Fibroblast of pulmonary artery (primary cell): ENCODE measurements around the gene COTL1.

Source experiments
- DNase-seq: peaks from one replicate; pipeline ENCODE4 v3.0.0-alpha.2; 2010; ENCODE audit warnings: low read depth
- H3K4me3 ChIP-seq: replicated peaks from 2 replicates; pipeline ENCODE4 v1.5.1; 2011; ENCODE audit warnings: low read depth, mild to moderate bottlenecking, control low read depth, low read length, moderate library complexity
- TF ChIP-seq, protein P1 (sequence below): IDR thresholded peaks from 2 replicates; pipeline ENCODE4 v1.5.1; 2011; ENCODE audit warnings: mild to moderate bottlenecking, control low read depth, low read length, inconsistent platforms; ENCODE audit errors: missing control alignments

COTL1 gene

DNA sequence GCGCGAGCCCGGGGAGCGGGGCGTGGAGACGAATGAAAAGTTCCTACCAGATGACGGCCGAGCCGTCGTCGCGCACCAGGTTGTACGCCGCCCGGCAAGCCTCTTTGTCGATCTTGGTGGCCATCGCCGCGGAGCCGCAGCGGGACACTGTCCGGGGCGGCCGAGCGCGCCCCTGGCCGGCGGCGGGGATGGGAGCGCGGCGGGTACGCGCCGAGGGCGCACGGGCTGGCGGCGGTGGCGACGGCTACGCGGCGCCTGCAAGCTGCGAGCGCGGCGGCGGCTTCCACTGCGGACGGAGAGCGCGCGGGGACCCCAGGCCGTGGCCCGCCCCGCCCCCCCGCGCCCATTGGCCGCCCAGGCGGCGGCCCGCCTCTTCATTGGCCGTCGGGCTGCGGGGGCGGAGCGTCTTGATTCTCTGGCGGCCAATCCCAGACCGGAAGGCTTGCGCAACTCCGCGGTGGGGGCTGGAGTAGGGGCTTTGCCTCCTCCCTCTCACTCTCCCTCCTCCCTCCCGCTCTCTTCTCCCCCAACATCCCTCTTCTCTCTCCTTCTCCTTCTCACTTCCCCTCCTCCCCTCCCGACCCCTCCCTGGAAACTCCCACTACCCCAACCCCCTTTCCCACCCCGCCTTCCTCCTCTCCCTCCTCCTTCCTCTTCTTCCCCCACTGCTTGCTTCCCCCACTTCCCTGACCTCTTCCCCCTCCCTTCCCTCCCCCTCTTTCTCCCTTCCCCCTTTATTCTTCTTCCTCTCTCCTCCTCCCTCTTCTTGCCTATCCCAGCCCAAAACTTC is at the start of gene COTL1:
Gene COTL1 (minus strand): TSS at position 288 of the 790 bp plus-strand sequence. CDS start 164 bp downstream, at position 124.
- TF ChIP-seq, protein P1, sequence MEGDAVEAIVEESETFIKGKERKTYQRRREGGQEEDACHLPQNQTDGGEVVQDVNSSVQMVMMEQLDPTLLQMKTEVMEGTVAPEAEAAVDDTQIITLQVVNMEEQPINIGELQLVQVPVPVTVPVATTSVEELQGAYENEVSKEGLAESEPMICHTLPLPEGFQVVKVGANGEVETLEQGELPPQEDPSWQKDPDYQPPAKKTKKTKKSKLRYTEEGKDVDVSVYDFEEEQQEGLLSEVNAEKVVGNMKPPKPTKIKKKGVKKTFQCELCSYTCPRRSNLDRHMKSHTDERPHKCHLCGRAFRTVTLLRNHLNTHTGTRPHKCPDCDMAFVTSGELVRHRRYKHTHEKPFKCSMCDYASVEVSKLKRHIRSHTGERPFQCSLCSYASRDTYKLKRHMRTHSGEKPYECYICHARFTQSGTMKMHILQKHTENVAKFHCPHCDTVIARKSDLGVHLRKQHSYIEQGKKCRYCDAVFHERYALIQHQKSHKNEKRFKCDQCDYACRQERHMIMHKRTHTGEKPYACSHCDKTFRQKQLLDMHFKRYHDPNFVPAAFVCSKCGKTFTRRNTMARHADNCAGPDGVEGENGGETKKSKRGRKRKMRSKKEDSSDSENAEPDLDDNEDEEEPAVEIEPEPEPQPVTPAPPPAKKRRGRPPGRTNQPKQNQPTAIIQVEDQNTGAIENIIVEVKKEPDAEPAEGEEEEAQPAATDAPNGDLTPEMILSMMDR, result no peak
- peak; percentile 98 for DNase-seq
- peak within 1 kb of the TSS; percentile 75 for H3K4me3 ChIP-seq

DNA sequence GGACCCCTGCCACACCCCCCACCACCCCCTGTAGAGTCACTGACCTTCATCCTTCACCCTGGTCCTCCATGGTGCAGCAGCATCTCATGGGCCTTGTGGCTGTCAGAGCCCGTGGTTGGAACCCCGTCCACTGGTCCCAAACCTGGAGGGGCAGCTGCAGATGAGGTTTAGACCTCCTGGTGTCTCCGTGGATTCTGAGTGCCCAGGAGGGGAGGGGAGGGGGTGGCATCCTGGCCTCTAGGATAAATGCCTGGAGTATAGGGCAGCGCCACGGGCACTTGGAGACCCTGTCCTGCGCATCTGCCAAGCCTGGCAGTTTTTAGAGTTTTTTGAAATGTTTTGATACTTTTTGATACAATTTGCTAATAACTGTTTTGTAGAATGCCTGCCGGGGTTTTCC is 48.0 kb upstream of the COTL1 start:
- H3K4me3 ChIP-seq, result no peak overlapping the region
- no peak for DNase-seq
- TF ChIP-seq, protein P1, result no peak

DNA sequence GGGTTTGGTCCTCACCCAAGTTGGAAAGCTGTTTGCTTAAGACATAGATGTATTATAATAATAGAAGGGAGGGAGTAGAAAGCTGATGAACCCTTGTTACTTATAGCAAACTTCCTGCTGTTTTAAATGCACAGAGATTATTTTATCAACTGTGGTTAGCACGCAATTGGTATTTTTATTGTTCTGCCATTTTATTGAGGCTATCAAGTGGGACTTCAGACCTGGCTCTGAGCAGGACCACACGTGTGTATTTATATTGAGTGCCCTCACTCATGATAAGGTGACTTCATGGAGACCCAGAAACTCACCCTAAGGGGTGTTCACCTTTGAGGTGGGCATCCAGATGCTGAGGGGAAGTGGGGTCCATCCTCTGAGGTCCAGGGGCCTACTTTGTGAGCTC is 47.5 kb upstream of the COTL1 start:
- TF ChIP-seq, protein P1, result no peak
- no peak overlapping the region for H3K4me3 ChIP-seq
- no peak for DNase-seq

- TF ChIP-seq, protein P1, result no peak
- no peak for DNase-seq
- no peak overlapping the region for H3K4me3 ChIP-seq
Observed at GRCh38 chr16:84663433-84664101, 45.7 kb upstream of the COTL1 start.

GRCh38 chr16:84662471-84662870 is 44.6 kb upstream of the COTL1 start:
- no peak overlapping the region for H3K4me3 ChIP-seq
- TF ChIP-seq, protein P1, result no peak
- no peak for DNase-seq

GRCh38 chr16:84661418-84662060 is 43.7 kb upstream of the COTL1 start:
- no peak for DNase-seq
- TF ChIP-seq, protein P1, result no peak
- no peak overlapping the region for H3K4me3 ChIP-seq
